CD14-positive monocyte (primary cell): Measurements from ENCODE around the gene CUX1. TPM values are rescaled to one million over a fixed set of nuclear protein-coding genes. Genes with fewer than 3 reads are reported as not detected.

Source experiments
- DNase-seq, 3 donors: peaks; one replicate each; pipeline ENCODE4 v3.0.0-alpha.2; 2011 to 2022
- H2AFZ ChIP-seq: 2 replicates; pipeline ENCODE4 v1.6.0; 2012; ENCODE audit warnings: mild to moderate bottlenecking, low read depth, low read length, inconsistent platforms; ENCODE audit not compliant: insufficient read depth, poor library complexity, severe bottlenecking
- H3K27ac ChIP-seq, 2 donors: 1 replicate in 1 of 2; 2 replicates in 1 of 2; pipeline ENCODE4 v1.5.1; 2012 to 2013; ENCODE audit warnings: low read length in 2 of 2, control low read depth in 1 of 2, inconsistent platforms in 1 of 2, low read depth in 1 of 2, mild to moderate bottlenecking in 1 of 2
- H3K27me3 ChIP-seq, 2 donors: one replicate each; pipeline versions ENCODE4 v1.6.0 to v1.6.1; 2011 to 2013; ENCODE audit warnings: low read length in 2 of 2; ENCODE audit not compliant: control insufficient read depth in 2 of 2, insufficient read depth in 2 of 2
- H3K36me3 ChIP-seq, 2 donors: replicated peaks in 1 of 2; 1 replicate in 1 of 2; 2 replicates in 1 of 2; pipeline versions ENCODE4 v1.5.1 to v1.6.1; 2012 to 2013; ENCODE audit warnings: low read length in 2 of 2, control low read depth in 1 of 2, inconsistent platforms in 1 of 2, mild to moderate bottlenecking in 1 of 2; ENCODE audit not compliant: insufficient read depth in 2 of 2, control insufficient read depth in 1 of 2
- H3K4me1 ChIP-seq, 2 donors: 1 replicate in 1 of 2; 2 replicates in 1 of 2; pipeline versions ENCODE4 v1.5.1 to v1.6.1; 2012 to 2013; ENCODE audit warnings: low read length in 2 of 2, control low read depth in 1 of 2, inconsistent platforms in 1 of 2, mild to moderate bottlenecking in 1 of 2, moderate library complexity in 1 of 2; ENCODE audit not compliant: insufficient read depth in 2 of 2, control insufficient read depth in 1 of 2
- H3K4me2 ChIP-seq: replicated peaks from 2 replicates; pipeline ENCODE3; 2012; ENCODE audit warnings: low read length, moderate library complexity, mild to moderate bottlenecking; ENCODE audit not compliant: poor library complexity, severe bottlenecking; ENCODE audit errors: extremely low read depth
- H3K4me3 ChIP-seq, 3 experiments: fragments of 200-600 bp in 1 of 3; sonication (generic) in 1 of 3; replicated peaks in 1 of 3; 1 replicate in 2 of 3; 2 replicates in 1 of 3; pipeline ENCODE4 v1.5.1; 2011 to 2013; ENCODE audit warnings: low read length in 3 of 3, mild to moderate bottlenecking in 3 of 3, control low read depth in 2 of 3, low read depth in 2 of 3, inconsistent platforms in 1 of 3, moderate library complexity in 1 of 3
- H3K79me2 ChIP-seq: 2 replicates; pipeline ENCODE4 v1.6.0; 2012; ENCODE audit warnings: mild to moderate bottlenecking, control low read depth, inconsistent platforms, low read length, moderate library complexity; ENCODE audit not compliant: insufficient read depth
- H3K9ac ChIP-seq: 2 replicates; pipeline ENCODE4 v1.6.0; 2017; ENCODE audit warnings: low read length, mild to moderate bottlenecking; ENCODE audit not compliant: insufficient read depth, poor library complexity, severe bottlenecking
- H3K9me3 ChIP-seq, 2 donors: replicated peaks in 1 of 2; 1 replicate in 1 of 2; 2 replicates in 1 of 2; pipeline versions ENCODE4 v1.5.1 to v1.6.1; 2012 to 2013; ENCODE audit warnings: low read length in 2 of 2, control low read depth in 1 of 2; ENCODE audit not compliant: control insufficient read depth in 1 of 2, insufficient read depth in 1 of 2
- H4K20me1 ChIP-seq: 2 replicates; pipeline ENCODE4 v1.6.0; 2012; ENCODE audit warnings: mild to moderate bottlenecking, low read length, control low read depth, moderate library complexity; ENCODE audit not compliant: insufficient read depth
- H3K27ac Mint-ChIP-seq, 7 donors: one replicate each; pipeline ENCODE4 v1.8.0; 2020; ENCODE audit warnings: mild to moderate bottlenecking in 7 of 7, mixed read lengths in 7 of 7, moderate library complexity in 6 of 7, inconsistent platforms in 2 of 7
- H3K27me3 Mint-ChIP-seq, 3 donors: one replicate each; pipeline ENCODE4 v1.8.0; 2021 to 2022; ENCODE audit warnings: low read depth in 3 of 3, mild to moderate bottlenecking in 3 of 3, mixed read lengths in 3 of 3, moderate library complexity in 3 of 3, inconsistent platforms in 1 of 3
- H3K36me3 Mint-ChIP-seq, 2 donors: one replicate each; pipeline ENCODE4 v1.8.0; 2020; ENCODE audit warnings: mixed read lengths in 2 of 2, inconsistent platforms in 1 of 2, mild to moderate bottlenecking in 1 of 2
- H3K4me1 Mint-ChIP-seq: one replicate; pipeline ENCODE4 v1.8.0; 2020; ENCODE audit warnings: mild to moderate bottlenecking, mixed read lengths
- H3K4me3 Mint-ChIP-seq, 2 donors: one replicate each; pipeline ENCODE4 v1.8.0; 2020; ENCODE audit warnings: mild to moderate bottlenecking in 2 of 2, mixed read lengths in 2 of 2, moderate library complexity in 1 of 2
- H3K9me3 Mint-ChIP-seq, 7 donors: one replicate each; pipeline ENCODE4 v1.8.0; 2020 to 2022; ENCODE audit warnings: mixed read lengths in 7 of 7, mild to moderate bottlenecking in 6 of 7, moderate library complexity in 6 of 7, inconsistent platforms in 2 of 7
- CTCF ChIP-seq: fragments of 200-600 bp; IDR thresholded peaks from one replicate; pipeline ENCODE4 v1.8.0; 2022; ENCODE audit warnings: antibody characterized with exemption, mild to moderate bottlenecking
- WGBS: methylation state at CpG from one replicate; pipeline ENCODE4 v1.1.5; 2013; ENCODE audit warnings: missing lambda C conversion rate; ENCODE audit not compliant: insufficient coverage; 5-methylcytosine and 5-hydroxymethylcytosine counted together
- intact Hi-C, 2 donors: fragments of 100-400 bp; cut with micrococcal nuclease; formaldehyde crosslinking; loops; one replicate each; pipeline versions ENCODE4 v1.15.0 to v1.15.1; 2023
- polyA plus RNA-seq, 3 donors: library from polyadenylated mRNA; depleted of rRNA in 1 of 3; unstranded in 2 of 3; stranded (reverse) in 1 of 3; fragments of 300-500 nt in 2 of 3; fragments of >200 nt in 1 of 3; fragmentation: Illumina TruSeq in 2 of 3; gene quantifications; 1 replicate in 2 of 3; 2 replicates in 1 of 3; pipeline ENCODE4 v1.2.3, GENCODE V29; 2012 to 2021

The CUX1 gene
- polyA plus RNA-seq, 3 donors = 17.6 to 38.0 (median 28.0) TPM

GRCh38 chr7:102061981-102062390 lies 244.6 kb downstream of the CUX1 start:
- no peaks in the 10 kb centered on the region for H3K27me3 Mint-ChIP-seq
- H3K4me1 ChIP-seq = peaks cover 31 to 34% of the 10 kb centered on the region in 2 donors
- H3K4me3 ChIP-seq = no peak overlapping the region
- H3K9me3 Mint-ChIP-seq = no peaks in the 10 kb centered on the region
- no peak overlapping the region for H3K4me2 ChIP-seq
- peaks cover 16 to 25% of the 10 kb centered on the region in 2 donors for H3K36me3 Mint-ChIP-seq
- H3K27ac Mint-ChIP-seq = peak overlapping the region; percentile 91 to 99 (median 96)
- intact Hi-C loops = loop anchor here (5.0 to 10.0 kb wide), 2 partner anchors 167 to 205 kb away; no protein-coding TSS in a partner anchor
- peaks cover 61% of the 10 kb centered on the region for H3K79me2 ChIP-seq
- peak overlapping the region; percentile 54 for H3K9ac ChIP-seq
- H3K4me3 Mint-ChIP-seq = no peak overlapping the region
- no peak overlapping the region for H2AFZ ChIP-seq
- peaks cover 35% of the 10 kb centered on the region for H3K4me1 Mint-ChIP-seq
- no peaks in the 10 kb centered on the region for H3K9me3 ChIP-seq
- WGBS = 19% methylated on average over 4 of the region's 8 CpGs
- TF ChIP-seq CTCF = no peak
- H3K36me3 ChIP-seq = peaks cover 8 to 10% of the 10 kb centered on the region in 2 donors
- peaks cover 49% of the 10 kb centered on the region for H4K20me1 ChIP-seq
- peak overlapping the region; percentile 85 to 91 for H3K27ac ChIP-seq
- DNase-seq = peak; percentile 91 to 99 (median 95)
- H3K27me3 ChIP-seq = no peaks in the 10 kb centered on the region

- H3K4me3 ChIP-seq = no peak overlapping the region
- Mint-ChIP-seq H3K36me3 (peaks cover 20 to 26% of the 10 kb centered on the region in 2 donors), H3K4me1 (peaks cover 35% of the 10 kb centered on the region), H3K4me3 (no peak overlapping the region), H3K27me3 (no peaks in the 10 kb centered on the region), H3K27ac (peak overlapping the region; percentile 91 to 99 (median 93)), H3K9me3 (no peaks in the 10 kb centered on the region)
- peaks cover 8 to 16% of the 10 kb centered on the region in 2 donors for H3K36me3 ChIP-seq
- H2AFZ ChIP-seq = no peak overlapping the region
- peaks cover 39% of the 10 kb centered on the region for H4K20me1 ChIP-seq
- H3K4me2 ChIP-seq = no peak overlapping the region
- H3K9me3 ChIP-seq = no peaks in the 10 kb centered on the region
- no peak for TF ChIP-seq CTCF
- H3K4me1 ChIP-seq = peaks cover 31 to 34% of the 10 kb centered on the region in 2 donors
- intact Hi-C loops = loop anchor here (5.0 to 10.0 kb wide), 2 partner anchors 169 to 206 kb away; no protein-coding TSS in a partner anchor
- no peak for DNase-seq
- H3K79me2 ChIP-seq = peaks cover 65% of the 10 kb centered on the region
- WGBS = 82% methylated on average over 6 of the region's 9 CpGs
- no peak overlapping the region for H3K9ac ChIP-seq
- H3K27ac ChIP-seq = peak overlapping the region; percentile 71 to 88
- H3K27me3 ChIP-seq = no peaks in the 10 kb centered on the region
Measured at GRCh38 chr7:102063690-102064180, 246.3 kb downstream of the CUX1 start.
